Measurements from ENCODE around the gene HOXA11.

HOXA11 gene

GRCh38 chr7:27156508-27156898 lies 28.5 kb downstream of the HOXA11 start, which contains the start of gene HOXA7:
Gene HOXA7, minus strand, starts transcription at chr7:27156675. Its CDS starts 130 bp downstream, at chr7:27156545.
- no peak for DNase-seq

- no peak for DNase-seq
Measured at GRCh38 chr7:27155816-27156507, 29.1 kb downstream of the HOXA11 start.

- DNase-seq = no peak
Measured at GRCh38 chr7:27154901-27155815, 29.9 kb downstream of the HOXA11 start.

GRCh38 chr7:27154369-27154768 lies 30.7 kb downstream of the HOXA11 start:
- no peak for DNase-seq

- no peak for DNase-seq
Measured at GRCh38 chr7:27153526-27153925, 31.5 kb downstream of the HOXA11 start.

GRCh38 chr7:27152816-27153442 lies 32.1 kb downstream of the HOXA11 start:
- DNase-seq = no peak

GRCh38 chr7:27151931-27152815 lies 32.9 kb downstream of the HOXA11 start, which contains the start of gene HOXA3:
Gene HOXA3, minus strand, starts transcription at chr7:27152583. Its CDS starts 41,943 bp downstream, at chr7:27110640.
- no peak for DNase-seq

GRCh38 chr7:27151341-27151930 lies 33.6 kb downstream of the HOXA11 start:
- no peak for DNase-seq

GRCh38 chr7:27150568-27151340 lies 34.3 kb downstream of the HOXA11 start:
- DNase-seq = peak; percentile 71

GRCh38 chr7:27149842-27150567 lies 35.0 kb downstream of the HOXA11 start:
- DNase-seq = no peak

GRCh38 chr7:27148756-27149641 lies 36.0 kb downstream of the HOXA11 start:
- no peak for DNase-seq

GRCh38 chr7:27148031-27148755 lies 36.8 kb downstream of the HOXA11 start:
- DNase-seq = no peak

GRCh38 chr7:27147199-27148030 lies 37.6 kb downstream of the HOXA11 start, which contains the start of gene HOXA6:
Gene HOXA6, minus strand, starts transcription at chr7:27147774. Its CDS starts 25 bp downstream, at chr7:27147749.
- no peak for DNase-seq

- DNase-seq = no peak
Measured at GRCh38 chr7:27146491-27147198, 38.4 kb downstream of the HOXA11 start.

GRCh38 chr7:27145914-27146412 lies 39.1 kb downstream of the HOXA11 start:
- no peak for DNase-seq

GRCh38 chr7:27145165-27145913 lies 39.7 kb downstream of the HOXA11 start:
- DNase-seq = no peak

Data from activated CD4-positive, alpha-beta T cell treated with anti-CD3 and anti-CD28 coated beads, Interleukin-10, Interleukin-2, amounts not matched to agents 100 ng/mL and 50 ng/mL, durations not matched to agents 16 hours and 8 hours (primary cell).